22Rv1 (cell line): Measurements from ENCODE around the gene NDFIP2.

Experiments
- H3K27ac ChIP-seq: fragments of 450-650 bp; 2 replicates; pipeline ENCODE4 v1.5.1; 2017
- ZFX ChIP-seq: fragments of 450-650 bp; IDR thresholded peaks from 2 replicates; pipeline ENCODE4 v1.6.1; 2017; ENCODE audit warnings: antibody characterized with exemption, borderline replicate concordance
- TF ChIP-seq, protein P1 (sequence below): fragments of 450-650 bp; IDR thresholded peaks from 2 replicates; pipeline ENCODE4 v1.5.1; 2017; ENCODE audit warnings: mild to moderate bottlenecking

The NDFIP2 gene

DNA sequence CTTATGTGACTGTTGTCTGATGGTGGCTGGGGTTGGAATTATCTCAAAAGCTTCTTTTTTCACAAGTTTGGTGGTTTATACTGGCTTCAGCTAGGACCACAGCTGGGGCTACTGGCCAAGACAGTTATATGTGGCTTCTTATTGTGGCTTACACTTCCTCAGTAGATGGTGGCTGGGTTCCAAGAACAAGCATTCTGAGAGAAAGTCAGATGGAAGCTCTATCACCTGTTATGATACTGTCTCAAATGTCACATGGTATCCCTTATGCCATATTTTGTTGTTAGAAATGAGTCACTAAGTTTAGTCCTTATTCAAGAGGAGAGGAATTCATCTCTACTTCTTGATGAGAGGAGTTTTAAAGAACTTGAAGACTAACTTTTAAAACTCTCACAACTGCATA lies 41.6 kb downstream of the NDFIP2 start:
- no peak overlapping the region for H3K27ac ChIP-seq
- TF ChIP-seq, protein P1, sequence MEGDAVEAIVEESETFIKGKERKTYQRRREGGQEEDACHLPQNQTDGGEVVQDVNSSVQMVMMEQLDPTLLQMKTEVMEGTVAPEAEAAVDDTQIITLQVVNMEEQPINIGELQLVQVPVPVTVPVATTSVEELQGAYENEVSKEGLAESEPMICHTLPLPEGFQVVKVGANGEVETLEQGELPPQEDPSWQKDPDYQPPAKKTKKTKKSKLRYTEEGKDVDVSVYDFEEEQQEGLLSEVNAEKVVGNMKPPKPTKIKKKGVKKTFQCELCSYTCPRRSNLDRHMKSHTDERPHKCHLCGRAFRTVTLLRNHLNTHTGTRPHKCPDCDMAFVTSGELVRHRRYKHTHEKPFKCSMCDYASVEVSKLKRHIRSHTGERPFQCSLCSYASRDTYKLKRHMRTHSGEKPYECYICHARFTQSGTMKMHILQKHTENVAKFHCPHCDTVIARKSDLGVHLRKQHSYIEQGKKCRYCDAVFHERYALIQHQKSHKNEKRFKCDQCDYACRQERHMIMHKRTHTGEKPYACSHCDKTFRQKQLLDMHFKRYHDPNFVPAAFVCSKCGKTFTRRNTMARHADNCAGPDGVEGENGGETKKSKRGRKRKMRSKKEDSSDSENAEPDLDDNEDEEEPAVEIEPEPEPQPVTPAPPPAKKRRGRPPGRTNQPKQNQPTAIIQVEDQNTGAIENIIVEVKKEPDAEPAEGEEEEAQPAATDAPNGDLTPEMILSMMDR = no peak
- TF ChIP-seq ZFX = no peak

DNA sequence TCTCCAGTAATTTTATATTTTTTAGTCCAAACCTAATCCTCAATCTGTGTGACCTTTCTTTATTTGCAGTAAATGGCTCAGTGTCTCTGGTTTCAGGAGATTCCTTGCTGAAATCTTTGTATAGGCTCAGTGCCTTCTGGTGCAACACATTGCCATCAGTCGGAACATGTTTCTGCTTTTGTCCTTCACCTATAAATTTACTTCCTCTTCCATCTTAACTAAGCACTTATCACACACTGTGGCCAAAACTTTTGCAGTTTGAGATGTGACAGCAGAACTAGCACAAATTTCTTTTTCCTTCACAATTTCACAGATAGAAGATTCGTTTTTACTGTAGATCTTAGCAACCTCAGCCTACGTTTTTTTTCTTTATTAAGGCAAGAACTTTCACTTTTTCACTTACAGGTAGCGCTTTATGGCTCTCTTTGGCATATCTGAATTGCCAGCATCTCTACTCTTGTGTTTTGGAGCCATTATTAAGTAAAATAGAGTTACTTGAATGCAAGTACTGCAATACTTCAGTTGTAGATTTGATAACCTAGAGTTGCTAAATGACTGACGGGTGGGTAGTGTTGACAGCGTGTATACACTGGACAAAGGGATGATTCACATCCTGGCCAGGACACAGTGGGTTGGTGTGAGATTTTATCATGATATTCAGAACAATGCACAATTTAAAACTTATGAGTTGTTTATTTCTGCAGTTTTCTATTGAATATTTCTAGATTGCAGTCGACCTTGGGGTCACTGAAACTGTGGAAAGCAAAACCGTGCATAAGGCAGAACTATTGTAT lies 44.3 kb downstream of the NDFIP2 start:
- H3K27ac ChIP-seq = no peak overlapping the region
- TF ChIP-seq, protein P1 = no peak
- TF ChIP-seq ZFX = no peak

DNA sequence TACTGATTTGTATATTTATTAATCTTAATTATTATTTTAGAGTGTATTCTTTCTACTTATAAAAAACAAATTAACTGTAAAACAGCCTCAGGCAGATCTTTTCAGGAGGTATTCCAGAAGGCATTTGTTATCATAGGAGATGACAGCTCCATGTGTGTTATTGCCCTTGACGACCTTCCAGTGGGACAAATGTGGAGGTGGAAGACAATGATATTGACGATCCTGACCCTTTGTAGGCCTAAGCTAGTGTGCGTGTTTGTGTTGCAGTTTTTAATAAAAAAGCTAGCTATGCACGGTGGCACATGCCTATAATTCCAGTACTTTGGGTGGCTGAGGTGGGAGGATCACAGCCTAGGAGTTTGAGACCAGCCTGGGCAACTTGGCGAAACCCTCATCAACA lies 46.7 kb downstream of the NDFIP2 start:
- no peak overlapping the region for H3K27ac ChIP-seq
- TF ChIP-seq, protein P1 = no peak
- TF ChIP-seq ZFX = no peak

DNA sequence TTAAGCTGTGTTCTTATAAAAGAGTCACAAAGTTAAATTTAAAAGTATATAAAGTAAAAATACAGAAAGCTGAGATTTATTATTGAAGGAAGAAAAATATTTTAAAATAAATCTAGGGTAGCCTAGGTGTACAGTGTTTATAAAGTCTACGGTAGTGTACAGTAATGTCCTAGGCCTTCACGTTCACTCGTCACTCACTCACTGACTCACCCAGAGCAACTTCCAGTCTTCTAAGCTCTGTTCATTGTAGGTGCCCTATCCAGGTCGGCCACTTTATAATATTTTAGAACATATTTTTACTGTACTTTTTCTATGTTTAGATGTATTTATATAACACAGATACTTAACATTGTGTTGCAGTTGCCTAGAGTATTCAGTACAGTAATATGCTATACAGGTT lies 47.4 kb downstream of the NDFIP2 start:
- H3K27ac ChIP-seq = no peak overlapping the region
- no peak for TF ChIP-seq ZFX
- TF ChIP-seq, protein P1 = no peak

DNA sequence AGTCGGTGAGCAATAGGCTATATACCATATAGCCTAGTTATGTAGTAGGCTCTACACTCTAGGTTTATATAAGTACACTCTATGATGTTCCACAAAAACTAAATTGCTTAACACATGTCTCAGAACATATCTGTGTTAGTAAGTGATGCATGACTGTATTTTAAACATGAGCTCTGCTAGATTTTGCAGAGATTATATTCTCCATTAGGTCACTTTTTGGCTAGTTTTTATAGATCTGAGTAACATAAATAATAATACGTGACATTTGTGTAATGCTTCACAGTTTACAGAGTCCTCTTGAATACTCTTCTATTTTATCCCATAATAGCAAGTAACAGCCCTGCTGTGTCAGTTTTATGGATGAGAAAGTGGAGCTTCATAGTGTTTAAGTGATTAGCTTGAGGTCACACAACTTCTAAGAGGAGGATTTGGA lies 47.8 kb downstream of the NDFIP2 start:
- no peak overlapping the region for H3K27ac ChIP-seq
- TF ChIP-seq, protein P1 = no peak

DNA sequence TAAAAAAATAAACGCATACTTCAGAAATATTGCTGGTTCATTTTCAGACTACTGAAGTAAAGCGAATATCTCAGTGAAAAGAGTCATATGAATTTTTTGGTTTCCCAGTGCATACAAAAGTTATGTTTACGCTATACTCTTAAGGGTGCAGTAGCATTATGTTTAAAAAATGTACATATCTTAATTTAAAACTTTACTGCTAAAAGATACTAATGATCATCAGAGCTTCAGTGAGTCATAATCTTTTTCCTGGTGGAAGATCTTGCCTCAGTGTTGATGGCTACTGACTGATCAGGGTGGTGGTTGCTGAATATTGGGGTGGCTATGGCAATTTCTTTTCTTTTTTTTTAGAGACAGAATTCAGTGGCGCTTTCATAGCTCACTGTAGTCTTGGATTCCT lies 48.9 kb downstream of the NDFIP2 start:
- TF ChIP-seq, protein P1 = no peak
- TF ChIP-seq ZFX = no peak

DNA sequence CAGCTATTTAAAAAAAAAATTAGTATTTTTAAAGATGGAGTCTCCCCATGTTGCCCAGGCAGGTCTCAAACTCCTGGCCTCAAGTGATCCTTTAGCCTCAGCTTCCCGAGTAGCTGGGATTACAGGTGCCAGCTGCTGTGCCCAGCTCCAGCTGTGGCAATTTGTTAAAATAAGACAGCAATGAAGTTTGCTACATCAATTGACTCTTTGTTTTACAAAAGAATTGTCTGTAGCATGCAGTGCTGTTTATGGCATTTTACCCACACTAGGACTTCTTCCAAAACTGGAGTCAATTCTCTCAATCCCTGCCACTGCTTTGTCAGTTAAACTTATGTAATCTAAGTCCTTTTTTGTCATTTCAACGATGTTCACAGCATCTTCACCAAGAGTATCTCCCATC lies 49.3 kb downstream of the NDFIP2 start:
- no peak overlapping the region for H3K27ac ChIP-seq
- TF ChIP-seq, protein P1 = no peak
- no peak for TF ChIP-seq ZFX

More for the DNA sequence above, 48.9 kb downstream of the NDFIP2 start:
- no peak overlapping the region for H3K27ac ChIP-seq
